GM12878 (cell line): Measurements from ENCODE around the gene TUBB. TPM values are rescaled to one million over a fixed set of nuclear protein-coding genes. Genes with fewer than 3 reads are reported as not detected.

Source experiments
- ATAC-seq: fragments of 200-7000 bp; cut with Tn5 transposase; 3 replicates; pipeline ENCODE4 v1.9.1; 2020; ENCODE audit warnings: mild to moderate bottlenecking, moderate library complexity
- BruUV-seq: library from RNA; stranded (reverse); fragments of 400-500 nt; replicated peaks from 2 replicates; lab custom pipeline; 2021; lab: Mats Ljungman, UMichigan
- CTCF ChIA-PET: fragments of 300-600 bp; sonication (Branson Sonifier 250); formaldehyde crosslinking; extraction: SDS; loops from one replicate; lab custom pipeline; 2021; ENCODE audit warnings: inconsistent platforms; lab: Yijun Ruan, JAX
- POLR2A ChIA-PET: fragments of 350-600 bp; formaldehyde crosslinking; extraction: SDS; loops from one replicate; lab custom pipeline; 2021; ENCODE audit warnings: inconsistent platforms; lab: Charles Lee
- RAD21 ChIA-PET: fragments of 300-600 bp; sonication (Branson Sonifier 250); formaldehyde crosslinking; loops from one replicate; lab custom pipeline; 2023; ENCODE audit warnings: antibody characterized with exemption; ENCODE audit not compliant: unreplicated experiment; lab: Charles Lee
- SMC1A ChIA-PET: fragments of 300-600 bp; sonication (Branson Sonifier 250); formaldehyde crosslinking; loops from one replicate; lab custom pipeline; 2023; ENCODE audit not compliant: unreplicated experiment, uncharacterized antibody; lab: Charles Lee
- DNase-seq: peaks from one replicate; pipeline ENCODE4 v3.0.0-alpha.2; 2011; ENCODE audit warnings: low read depth, low spot score
- FAIRE-seq: peaks from 3 replicates; lab custom pipeline; 2011; peaks lifted over from hg19 to GRCh38; lab: Jason Lieb, UNC
- H2AFZ ChIP-seq: 2 replicates; pipeline ENCODE4 v1.6.0; 2011; ENCODE audit warnings: low read depth, low read length, control low read depth; ENCODE audit not compliant: control insufficient read depth
- H3K27ac ChIP-seq: 2 replicates; pipeline ENCODE4 v1.5.1; 2011; ENCODE audit warnings: control low read depth; ENCODE audit not compliant: control insufficient read depth, insufficient read depth
- H3K27me3 ChIP-seq, 2 experiments: replicated peaks in 1 of 2; 2 replicates each; pipeline versions ENCODE4 v1.6.0 to v1.6.1; 2011; ENCODE audit warnings: low read length in 1 of 2; ENCODE audit not compliant: control insufficient read depth in 2 of 2, insufficient read depth in 2 of 2
- H3K36me3 ChIP-seq, 2 experiments: 2 replicates each; pipeline ENCODE4 v1.5.1; 2011; ENCODE audit warnings: low read length in 1 of 2; ENCODE audit not compliant: control insufficient read depth in 2 of 2, insufficient read depth in 2 of 2
- H3K4me1 ChIP-seq: 2 replicates; pipeline ENCODE4 v1.6.1; 2011; ENCODE audit warnings: mild to moderate bottlenecking, low read length, moderate library complexity, mixed read lengths; ENCODE audit not compliant: control insufficient read depth, insufficient read depth
- H3K4me2 ChIP-seq: 2 replicates; pipeline ENCODE4 v1.6.0; 2011; ENCODE audit warnings: control low read depth; ENCODE audit not compliant: control insufficient read depth, insufficient read depth
- H3K4me3 ChIP-seq: fragments of 200-600 bp; sonication (generic); 2 replicates; pipeline ENCODE4 v1.5.1; 2016
- H3K79me2 ChIP-seq: 2 replicates; pipeline ENCODE4 v1.6.0; 2011; ENCODE audit warnings: low read length; ENCODE audit not compliant: control insufficient read depth, insufficient read depth
- H3K9ac ChIP-seq: 2 replicates; pipeline ENCODE4 v1.8.0; 2011; ENCODE audit warnings: low read length, control low read depth, mixed read lengths; ENCODE audit not compliant: control insufficient read depth, insufficient read depth
- H3K9me3 ChIP-seq: replicated peaks from 3 replicates; pipeline ENCODE4 v1.5.1; 2011; ENCODE audit warnings: mild to moderate bottlenecking, low read length; ENCODE audit not compliant: control insufficient read depth, insufficient read depth
- H4K20me1 ChIP-seq: 2 replicates; pipeline ENCODE4 v1.6.0; 2011; ENCODE audit not compliant: control insufficient read depth, insufficient read depth
- BCL11A ChIP-seq: IDR thresholded peaks from 2 replicates; pipeline ENCODE4 v1.6.1; 2011; ENCODE audit warnings: low read depth, low read length
- CHD4 ChIP-seq: fragments of 200-600 bp; sonication (generic); IDR thresholded peaks from 2 replicates; pipeline ENCODE4 v1.6.1; 2016; ENCODE audit warnings: mild to moderate bottlenecking
- CTCF ChIP-seq, 3 experiments: IDR thresholded peaks in 2 of 3; conservative IDR thresholded peaks in 1 of 3; 2 replicates each; pipeline ENCODE4 v1.5.1; 2011; ENCODE audit warnings: low read depth in 3 of 3, low read length in 3 of 3, mild to moderate bottlenecking in 3 of 3, control low read depth in 2 of 3, moderate library complexity in 2 of 3, inconsistent platforms in 1 of 3, mixed read lengths in 1 of 3; ENCODE audit not compliant: control insufficient read depth in 2 of 3, insufficient read depth in 1 of 3; ENCODE audit errors: extremely low read depth in 1 of 3
- DPF2 ChIP-seq: fragments of 450-650 bp; IDR thresholded peaks from 2 replicates; pipeline ENCODE4 v1.6.1; 2017; ENCODE audit warnings: mild to moderate bottlenecking
- HDGF ChIP-seq: fragments of 450-650 bp; IDR thresholded peaks from 2 replicates; pipeline ENCODE4 v1.6.1; 2016; ENCODE audit warnings: antibody characterized with exemption
- IKZF1 ChIP-seq: fragments of 450-650 bp; conservative IDR thresholded peaks from 2 replicates; pipeline ENCODE4 v1.6.1; 2017; ENCODE audit warnings: antibody characterized with exemption, mild to moderate bottlenecking
- LARP7 ChIP-seq: fragments of 450-650 bp; IDR thresholded peaks from 2 replicates; pipeline ENCODE4 v1.6.1; 2017; ENCODE audit warnings: mild to moderate bottlenecking
- NBN ChIP-seq: fragments of 450-650 bp; IDR thresholded peaks from 2 replicates; pipeline ENCODE4 v1.6.1; 2016
- POLR2A ChIP-seq: IDR thresholded peaks from 2 replicates; pipeline ENCODE4 v1.6.1; 2011; ENCODE audit warnings: low read depth, mild to moderate bottlenecking, low read length
- POLR2AphosphoS5 ChIP-seq: IDR thresholded peaks from 2 replicates; pipeline ENCODE4 v1.6.1; 2011; ENCODE audit warnings: mild to moderate bottlenecking, low read length, inconsistent platforms
- RAD21 ChIP-seq: IDR thresholded peaks from 2 replicates; pipeline ENCODE4 v1.6.1; 2011; ENCODE audit warnings: mild to moderate bottlenecking, low read depth, low read length, moderate library complexity; ENCODE audit not compliant: insufficient read depth
- RB1 ChIP-seq: fragments of 450-650 bp; formaldehyde crosslinking; IDR thresholded peaks from 2 replicates; pipeline ENCODE4 v1.6.1; 2017; ENCODE audit warnings: mild to moderate bottlenecking, borderline replicate concordance
- SIN3A ChIP-seq: IDR thresholded peaks from 2 replicates; pipeline ENCODE4 v1.6.1; 2012; ENCODE audit warnings: low read depth, low read length, improper control_type of control experiment
- SMC3 ChIP-seq: IDR thresholded peaks from 2 replicates; pipeline ENCODE4 v1.6.1; 2011; ENCODE audit warnings: low read length, improper control_type of control experiment, borderline replicate concordance
- SRF ChIP-seq, 2 experiments: IDR thresholded peaks; 2 replicates each; pipeline ENCODE4 v1.6.1; 2011; ENCODE audit warnings: low read depth in 2 of 2, low read length in 2 of 2, mild to moderate bottlenecking in 1 of 2, moderate library complexity in 1 of 2
- STAT1 ChIP-seq: fragments of 450-650 bp; conservative IDR thresholded peaks from 2 replicates; pipeline ENCODE4 v1.6.1; 2014; ENCODE audit warnings: antibody characterized with exemption, mild to moderate bottlenecking
- TCF12 ChIP-seq: IDR thresholded peaks from 2 replicates; pipeline ENCODE4 v1.6.1; 2011; ENCODE audit warnings: low read depth, mild to moderate bottlenecking, low read length
- TCF3 ChIP-seq: IDR thresholded peaks from 2 replicates; pipeline ENCODE4 v1.6.1; 2012; ENCODE audit warnings: low read depth, mild to moderate bottlenecking, low read length, borderline replicate concordance; ENCODE audit not compliant: insufficient read depth
- USF1 ChIP-seq: IDR thresholded peaks from 2 replicates; pipeline ENCODE4 v1.6.1; 2011; ENCODE audit warnings: borderline replicate concordance, low read depth, mild to moderate bottlenecking, moderate library complexity, mixed read lengths, low read length; ENCODE audit not compliant: insufficient read depth; ENCODE audit errors: extremely low read length
- WRNIP1 ChIP-seq: IDR thresholded peaks from 2 replicates; pipeline ENCODE4 v1.6.1; 2011; ENCODE audit warnings: low read depth, low read length, improper control_type of control experiment, borderline replicate concordance
- YY1 ChIP-seq: IDR thresholded peaks from 2 replicates; pipeline ENCODE4 v1.6.1; 2011; ENCODE audit warnings: low read depth, mild to moderate bottlenecking, low read length
- ZNF217 ChIP-seq: fragments of 450-650 bp; IDR thresholded peaks from 2 replicates; pipeline ENCODE4 v1.6.1; 2017; ENCODE audit warnings: antibody characterized with exemption, mild to moderate bottlenecking
- ZZZ3 ChIP-seq: IDR thresholded peaks from 2 replicates; pipeline ENCODE4 v1.6.1; 2011; ENCODE audit warnings: low read depth; ENCODE audit not compliant: control insufficient read depth, insufficient read length
- WGBS: methylation state at CpG from one replicate; pipeline ENCODE4 v1.1.6; 2016; ENCODE audit warnings: low lambda C conversion rate; ENCODE audit not compliant: insufficient replicate concordance, insufficient coverage; ENCODE audit errors: missing lambda C conversion rate; 5-methylcytosine and 5-hydroxymethylcytosine counted together
- in situ Hi-C: fragments of 300-500 bp; cut with MboI; formaldehyde crosslinking; loops from 9 replicates; pipeline ENCODE4 v1.14.3; 2018; ENCODE audit warnings: mixed read lengths
- intact Hi-C: fragments of 100-400 bp; cut with micrococcal nuclease; formaldehyde crosslinking; loops from one replicate; pipeline ENCODE4 v1.14.2; 2022; ENCODE audit not compliant: unreplicated experiment
- polyA plus RNA-seq, 11 experiments: library from polyadenylated mRNA; depleted of rRNA in 4 of 11; unstranded in 6 of 11; stranded (reverse) in 5 of 11; fragments of >200 nt; fragmentation: Nextera tagmentation in 4 of 11; fragmentation: Illumina TruSeq in 1 of 11; extraction: Ambion mirVana in 4 of 11; extraction: Trizol in 1 of 11; gene quantifications; 1 replicate in 1 of 11; 2 replicates in 10 of 11; pipeline versions ENCODE4 v1.2.1 to v1.2.3, GENCODE V29; 2011 to 2016; ENCODE audit warnings: inconsistent platforms in 2 of 11, missing spikeins in 2 of 11, low read depth in 1 of 11
- total RNA-seq, 4 experiments: library from RNA; depleted of rRNA in 3 of 4; stranded (reverse); fragments of >200 nt in 3 of 4; fragmentation: Illumina TruSeq in 1 of 4; extraction: Trizol in 1 of 4; gene quantifications; 2 replicates each; pipeline versions ENCODE4 v1.2.1 to v1.2.3, GENCODE V29; 2013 to 2021

TUBB gene
- total and polyA plus RNA-seq, 10 of the 15 experiments (the other 5 are each of a cell fraction or from before 2014, with no cell fraction given), result 1,039 to 3,052 (median 1,656) TPM

GRCh38 chr6:30730601-30731435 lies 10.7 kb downstream of the TUBB start:
- in situ Hi-C loops, result loop anchor here (5.0 kb wide), 1 partner anchor 249 kb away; no protein-coding TSS in a partner anchor
- no peak overlapping the region for H3K4me3 ChIP-seq
- WGBS, result 18% methylated on average over 30 of the region's 30 CpGs
- TF ChIP-seq RB1 (peak; percentile 84; the same call in 1 of the 2 replicates), BCL11A (no peak), DPF2 (peak; percentile 34; the same call in 1 of the 2 replicates), RAD21 (peak; percentile 83), POLR2A (peak; percentile 42; the same call in 1 of the 2 replicates), YY1 (peak; percentile 76; the same call in 1 of the 2 replicates), USF1 (no peak), SMC3 (peak; percentile 85), IKZF1 (peak; percentile 73), NBN (peak; percentile 48), CHD4 (no peak), HDGF (no peak; the same call in 1 of the 2 replicates), STAT1 (no peak), ZZZ3 (no peak), SRF (IDR thresholded peaks at IDR 0.05; ENCODE audit: low read depth in 2 of 2, low read length in 2 of 2) (no peak), POLR2AphosphoS5 (peak; percentile 26; the same call in 1 of the 2 replicates), TCF12 (peak; percentile 93), CTCF (IDR thresholded peaks at IDR 0.05 in 2 of 3, conservative IDR thresholded peaks at IDR 0.05 in 1 of 3; ENCODE audit: control insufficient read depth in 2 of 3, extremely low read depth in 1 of 3, insufficient read depth in 1 of 3, low read depth in 3 of 3, low read length in 3 of 3) (peak; percentile 83 to 96 (median 90)), TCF3 (peak; percentile 95), SIN3A (no peak), LARP7 (peak; percentile 68), WRNIP1 (no peak), ZNF217 (no peak)

More at GRCh38 chr6:30730601-30731435, 10.7 kb downstream of the TUBB start:
- Histone ChIP-seq H3K9me3 (no peaks in the 10 kb centered on the region), H3K27ac (peak overlapping the region; percentile 32; the same call in 1 of the 2 replicates), H3K79me2 (peaks cover 2% of the 10 kb centered on the region), H3K36me3 (peaks cover 12% of the 10 kb centered on the region in 2 experiments; a peak in 3 of 4 replicates), H3K27me3 (no peaks in the 10 kb centered on the region), H2AFZ (peak overlapping the region; percentile 52), H3K4me2 (peak overlapping the region; percentile 74), H3K9ac (no peak overlapping the region), H4K20me1 (peaks cover 1% of the 10 kb centered on the region; the same call in 1 of the 2 replicates), H3K4me1 (peaks cover 13% of the 10 kb centered on the region)
- ChIA-PET SMC1A (interaction anchor here (0.6 to 17.7 kb wide), 35 partner anchors 10 to 357 kb away, joined by 3 to 265 read pairs (median 4); partner anchors contain the start of genes DHX16, FLOT1, MDC1 and MRPS18B), CTCF (interaction anchor here (0.7 to 22.7 kb wide), 62 partner anchors 9 to 517 kb away, joined by 3 to 487 read pairs (median 6); partner anchors contain the start of genes ATAT1, DHX16, FLOT1 and GTF2H4), RAD21 (interaction anchor here (0.5 to 12.8 kb wide), 29 partner anchors 9 to 543 kb away, joined by 3 to 232 read pairs (median 5); partner anchors contain the start of genes DHX16, FLOT1, IER3 and MDC1), POLR2A (interaction anchor here (0.6 to 4.4 kb wide), 15 partner anchors 9 to 152 kb away, joined by 3 to 36 read pairs (median 4); partner anchors contain the start of genes MDC1 and NRM)
- FAIRE-seq (peak; percentile 76), ATAC-seq (peak; percentile 87), DNase-seq (no peak)
- intact Hi-C loops, result loop anchor here (2.0 kb wide), 2 partner anchors 52 to 248 kb away; no protein-coding TSS in a partner anchor
- no TSS peak for BruUV-seq
